ENCODE results near the gene SOSTDC1.
"Not testable (repeated sequence)": the region's sequence is repeated elsewhere in the genome, so short reads cannot be mapped to it uniquely, and the experiment has no call there.

Gene SOSTDC1

GRCh38 chr7:16447876-16448275 is 17.7 kb downstream of the SOSTDC1 start:
- TF ChIP-seq CTCF (IDR thresholded peaks at IDR 0.05; ENCODE audit: low read depth, low read length): no peak
- no peak for DNase-seq (ENCODE audit: low read depth in 2 of 2)
- no peak overlapping the region for H3K4me3 ChIP-seq (replicated peaks in 1 of 2; ENCODE audit: low read depth in 2 of 2, low read length in 2 of 2)

GRCh38 chr7:16446508-16446907 is 19.0 kb downstream of the SOSTDC1 start:
- TF ChIP-seq CTCF (IDR thresholded peaks at IDR 0.05; ENCODE audit: low read depth, low read length): no peak
- no peak for DNase-seq (ENCODE audit: low read depth in 2 of 2)
- H3K4me3 ChIP-seq (replicated peaks in 1 of 2; ENCODE audit: low read depth in 2 of 2, low read length in 2 of 2): no peak overlapping the region

DNA sequence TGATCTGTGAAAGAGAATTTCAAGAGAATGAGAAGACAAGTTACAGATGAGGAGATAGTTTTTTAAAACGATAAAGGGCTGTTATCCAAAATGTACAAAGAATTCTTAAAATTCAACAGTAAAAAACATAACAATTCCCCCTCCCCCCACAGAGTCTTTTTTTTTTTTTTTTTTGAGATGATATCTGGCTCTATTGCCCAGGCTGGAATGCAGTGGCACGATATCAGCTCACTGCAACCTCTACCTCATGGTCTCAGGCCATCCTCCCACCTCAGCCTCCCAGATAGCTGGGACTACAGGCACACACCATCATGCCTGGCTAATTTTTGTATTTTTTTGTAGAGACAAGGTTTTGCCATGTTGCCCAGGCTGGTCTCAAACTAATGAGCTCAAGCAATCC is 21.7 kb downstream of the SOSTDC1 start:
- H3K4me3 ChIP-seq (replicated peaks in 1 of 2; ENCODE audit: low read depth in 2 of 2, low read length in 2 of 2); DNase-seq (ENCODE audit: low read depth in 2 of 2): not testable (repeated sequence)

DNA sequence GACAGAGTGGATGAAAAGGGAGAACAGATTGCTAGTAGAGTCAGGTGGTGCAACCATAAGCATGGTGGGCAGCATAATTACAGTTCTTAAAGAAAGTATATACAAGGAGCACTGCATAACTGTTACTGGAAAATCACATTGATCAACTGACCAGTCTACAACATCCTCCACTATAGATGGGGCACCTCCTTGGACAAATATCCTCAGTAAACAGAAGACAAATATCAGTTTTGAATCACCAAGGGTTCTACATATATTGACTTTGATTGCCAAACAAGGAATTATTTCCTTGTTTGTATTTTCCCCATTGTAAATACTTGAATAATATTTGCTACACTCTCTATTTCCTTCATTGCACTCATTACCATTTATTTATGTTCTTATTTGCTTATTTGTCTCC is 26.6 kb downstream of the SOSTDC1 start:
- no peak for DNase-seq (ENCODE audit: low read depth in 2 of 2)
- H3K4me3 ChIP-seq (replicated peaks in 1 of 2; ENCODE audit: low read depth in 2 of 2, low read length in 2 of 2): no peak overlapping the region
- TF ChIP-seq CTCF (IDR thresholded peaks at IDR 0.05; ENCODE audit: low read depth, low read length): no peak

DNA sequence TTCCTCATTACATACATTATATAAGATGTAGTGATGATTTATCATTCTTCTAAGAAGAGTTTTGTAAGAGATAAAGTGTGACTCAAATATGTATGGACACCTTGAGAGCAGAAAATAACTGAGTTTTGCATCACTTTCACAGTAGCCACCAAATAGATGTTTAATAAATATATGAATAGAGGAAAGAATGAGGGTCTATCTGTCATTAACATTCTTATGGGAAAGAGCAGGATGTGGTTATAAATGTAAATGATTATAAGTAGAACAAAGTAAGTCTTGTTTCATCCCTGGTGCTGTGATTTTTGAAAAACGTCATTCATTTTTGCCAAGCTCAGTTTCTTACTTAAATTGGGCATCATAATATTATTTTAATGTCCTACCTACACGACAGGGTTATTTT is 29.2 kb downstream of the SOSTDC1 start:
- H3K4me3 ChIP-seq (replicated peaks in 1 of 2; ENCODE audit: low read depth in 2 of 2, low read length in 2 of 2): no peak overlapping the region
- no peak for TF ChIP-seq CTCF (IDR thresholded peaks at IDR 0.05; ENCODE audit: low read depth, low read length)
- DNase-seq (ENCODE audit: low read depth in 2 of 2): no peak

GRCh38 chr7:16433568-16434122 is 31.9 kb downstream of the SOSTDC1 start:
- no peak overlapping the region for H3K4me3 ChIP-seq (replicated peaks in 1 of 2; ENCODE audit: low read depth in 2 of 2, low read length in 2 of 2)
- no peak for DNase-seq (ENCODE audit: low read depth in 2 of 2)
- TF ChIP-seq CTCF (IDR thresholded peaks at IDR 0.05; ENCODE audit: low read depth, low read length): no peak

DNA sequence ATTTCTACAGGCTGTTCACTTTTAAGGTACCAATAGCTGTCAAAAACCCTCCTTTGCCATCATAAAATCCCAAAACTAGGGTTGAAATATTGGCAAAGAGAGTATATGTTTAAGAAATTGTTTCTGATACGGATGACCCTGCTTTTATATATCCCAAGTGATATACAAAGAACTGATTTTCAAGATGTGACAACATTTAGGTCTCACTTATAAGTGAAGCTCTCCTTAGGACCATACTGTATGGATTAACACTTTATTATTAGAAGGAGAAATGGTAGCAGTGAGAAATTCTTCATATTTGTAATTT is 33.2 kb downstream of the SOSTDC1 start:
- H3K4me3 ChIP-seq (replicated peaks in 1 of 2; ENCODE audit: low read depth in 2 of 2, low read length in 2 of 2): no peak overlapping the region
- TF ChIP-seq CTCF (IDR thresholded peaks at IDR 0.05; ENCODE audit: low read depth, low read length): no peak
- no peak for DNase-seq (ENCODE audit: low read depth in 2 of 2)
